HEK293 (cell line): ENCODE measurements around the gene CSF3R.

Source experiments
- CTCF ChIA-PET: fragments of 350-600 bp; formaldehyde crosslinking; extraction: SDS; loops from one replicate; lab custom pipeline; 2021; ENCODE audit warnings: antibody characterized with exemption; lab: Yijun Ruan, JAX
- POLR2A ChIA-PET: fragments of 300-600 bp; formaldehyde crosslinking; extraction: SDS; loops from one replicate; lab custom pipeline; 2020; ENCODE audit warnings: antibody characterized with exemption, inconsistent platforms; lab: Yijun Ruan, JAX
- H3K27ac ChIP-seq: fragments of 200-500 bp; sonication (Bioruptor generic); 2 replicates; pipeline ENCODE4 v1.5.1; 2014; ENCODE audit warnings: low read depth, low read length, control low read depth, inconsistent platforms; ENCODE audit errors: extremely low read depth
- H3K36me3 ChIP-seq, 2 experiments: fragments of 200-500 bp in 1 of 2; sonication (Bioruptor generic) in 1 of 2; 1 replicate in 1 of 2; 2 replicates in 1 of 2; pipeline ENCODE4 v1.5.1; 2014 to 2017; ENCODE audit warnings: inconsistent platforms in 2 of 2, low read length in 2 of 2; ENCODE audit not compliant: control insufficient read depth in 2 of 2, insufficient read depth in 1 of 2
- H3K4me1 ChIP-seq: fragments of 200-500 bp; sonication (Bioruptor generic); 2 replicates; pipeline ENCODE4 v1.5.1; 2014; ENCODE audit warnings: mild to moderate bottlenecking, low read length, inconsistent platforms; ENCODE audit not compliant: control insufficient read depth, insufficient read depth
- H3K4me3 ChIP-seq: 2 replicates; pipeline ENCODE4 v1.5.1; 2011; ENCODE audit warnings: low read depth, mild to moderate bottlenecking, control low read depth, low read length, moderate library complexity
- H3K9me3 ChIP-seq: fragments of 200-500 bp; sonication (Bioruptor generic); 2 replicates; pipeline ENCODE4 v1.5.1; 2014; ENCODE audit warnings: low read depth, low read length, inconsistent platforms; ENCODE audit not compliant: control insufficient read depth, insufficient read depth
- KLF16 ChIP-seq: fragments of 450-650 bp; formaldehyde crosslinking; IDR thresholded peaks from 2 replicates; pipeline ENCODE4 v1.5.1; 2017; ENCODE audit warnings: missing biosample characterization, missing genetic modification characterization
- KLF9 ChIP-seq: fragments of 450-650 bp; formaldehyde crosslinking; IDR thresholded peaks from 2 replicates; pipeline ENCODE4 v1.5.1; 2016; ENCODE audit warnings: missing biosample characterization, missing genetic modification characterization, low read depth
- SALL2 ChIP-seq: fragments of 450-650 bp; formaldehyde crosslinking; IDR thresholded peaks from 2 replicates; pipeline ENCODE4 v1.5.0; 2017; ENCODE audit warnings: missing biosample characterization, mild to moderate bottlenecking, missing genetic modification characterization, borderline replicate concordance
- ZBTB17 ChIP-seq: fragments of 450-650 bp; formaldehyde crosslinking; IDR thresholded peaks from 2 replicates; pipeline ENCODE4 v1.5.1; 2016; ENCODE audit warnings: missing biosample characterization, missing genetic modification characterization
- ZBTB7A ChIP-seq: fragments of 450-650 bp; formaldehyde crosslinking; IDR thresholded peaks from 2 replicates; pipeline ENCODE4 v1.5.1; 2016; ENCODE audit warnings: low read depth, missing biosample characterization, missing genetic modification characterization
- ZNF132 ChIP-seq: fragments of 450-650 bp; formaldehyde crosslinking; IDR thresholded peaks from 2 replicates; pipeline ENCODE4 v1.5.1; 2017; ENCODE audit warnings: missing biosample characterization, missing genetic modification characterization, borderline replicate concordance
- ZNF140 ChIP-seq: fragments of 450-650 bp; formaldehyde crosslinking; IDR thresholded peaks from 2 replicates; pipeline ENCODE4 v1.5.1; 2016; ENCODE audit warnings: missing biosample characterization, missing genetic modification characterization
- ZNF24 ChIP-seq: fragments of 450-650 bp; formaldehyde crosslinking; IDR thresholded peaks from 2 replicates; pipeline ENCODE4 v1.5.1; 2016; ENCODE audit warnings: missing biosample characterization, missing genetic modification characterization
- ZNF274 ChIP-seq, 2 experiments: fragments of 200-500 bp in 1 of 2; fragments of 450-650 bp in 1 of 2; sonication (Bioruptor generic) in 1 of 2; formaldehyde crosslinking in 1 of 2; IDR thresholded peaks; 2 replicates each; pipeline versions ENCODE4 v1.5.1 to v1.6.1; 2014 to 2016; ENCODE audit warnings: borderline replicate concordance in 1 of 2, inconsistent platforms in 1 of 2, low read length in 1 of 2, missing biosample characterization in 1 of 2, missing genetic modification characterization in 1 of 2
- ZNF449 ChIP-seq: fragments of 450-650 bp; formaldehyde crosslinking; IDR thresholded peaks from 2 replicates; pipeline ENCODE4 v1.5.1; 2017; ENCODE audit warnings: missing biosample characterization, mild to moderate bottlenecking, missing genetic modification characterization, moderate library complexity
- ZNF658 ChIP-seq: fragments of 450-650 bp; formaldehyde crosslinking; IDR thresholded peaks from 2 replicates; pipeline ENCODE4; 2016; ENCODE audit warnings: missing biosample characterization, missing genetic modification characterization
- ZNF785 ChIP-seq: fragments of 450-650 bp; formaldehyde crosslinking; IDR thresholded peaks from 2 replicates; pipeline ENCODE4 v1.5.1; 2016; ENCODE audit warnings: missing biosample characterization, missing genetic modification characterization
- ZNF830 ChIP-seq: fragments of 450-650 bp; IDR thresholded peaks from 2 replicates; pipeline ENCODE4 v1.5.0; 2018; ENCODE audit warnings: missing biosample characterization, missing genetic modification characterization, low read depth, mild to moderate bottlenecking, moderate library complexity
- TF ChIP-seq, protein P1 (sequence below): fragments of 450-650 bp; formaldehyde crosslinking; optimal IDR thresholded peaks from 2 replicates; pipeline ENCODE3; 2016; ENCODE audit warnings: missing biosample characterization, mild to moderate bottlenecking, missing genetic modification characterization
- TF ChIP-seq, protein P2 (sequence below): fragments of 450-650 bp; formaldehyde crosslinking; IDR thresholded peaks from 2 replicates; pipeline ENCODE4 v1.5.1; 2017; ENCODE audit warnings: missing biosample characterization, missing genetic modification characterization

Gene CSF3R

DNA sequence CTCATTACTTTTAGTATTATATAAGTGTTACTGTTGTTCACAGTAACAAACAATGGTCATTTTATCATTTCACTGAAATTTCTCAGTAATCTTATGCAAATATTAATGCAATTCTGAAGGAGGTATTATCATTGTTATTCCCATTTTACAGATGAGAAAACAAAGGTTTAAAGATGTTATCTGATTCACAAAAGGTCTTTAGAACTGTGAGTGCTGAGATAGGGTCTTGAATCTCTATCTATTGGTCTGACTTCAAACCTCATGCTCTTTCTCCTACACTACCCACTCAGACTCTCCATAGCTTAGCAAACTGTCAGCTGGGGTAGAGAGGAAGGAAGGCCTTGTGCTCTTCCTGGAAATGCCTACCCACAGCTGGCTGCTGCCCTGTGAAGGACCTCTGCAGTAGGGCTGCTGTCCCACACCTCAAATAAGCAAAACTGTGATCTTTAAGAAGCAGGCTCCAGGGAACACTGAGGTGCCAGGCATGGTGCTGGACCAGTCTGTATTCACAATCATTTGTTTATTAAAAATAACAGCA lies 26.3 kb downstream of the CSF3R start (continued):
- TF ChIP-seq, protein P1, sequence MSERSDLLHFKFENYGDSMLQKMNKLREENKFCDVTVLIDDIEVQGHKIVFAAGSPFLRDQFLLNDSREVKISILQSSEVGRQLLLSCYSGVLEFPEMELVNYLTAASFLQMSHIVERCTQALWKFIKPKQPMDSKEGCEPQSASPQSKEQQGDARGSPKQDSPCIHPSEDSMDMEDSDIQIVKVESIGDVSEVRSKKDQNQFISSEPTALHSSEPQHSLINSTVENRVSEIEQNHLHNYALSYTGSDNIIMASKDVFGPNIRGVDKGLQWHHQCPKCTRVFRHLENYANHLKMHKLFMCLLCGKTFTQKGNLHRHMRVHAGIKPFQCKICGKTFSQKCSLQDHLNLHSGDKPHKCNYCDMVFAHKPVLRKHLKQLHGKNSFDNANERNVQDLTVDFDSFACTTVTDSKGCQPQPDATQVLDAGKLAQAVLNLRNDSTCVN, result no peak
- TF ChIP-seq, protein P2, sequence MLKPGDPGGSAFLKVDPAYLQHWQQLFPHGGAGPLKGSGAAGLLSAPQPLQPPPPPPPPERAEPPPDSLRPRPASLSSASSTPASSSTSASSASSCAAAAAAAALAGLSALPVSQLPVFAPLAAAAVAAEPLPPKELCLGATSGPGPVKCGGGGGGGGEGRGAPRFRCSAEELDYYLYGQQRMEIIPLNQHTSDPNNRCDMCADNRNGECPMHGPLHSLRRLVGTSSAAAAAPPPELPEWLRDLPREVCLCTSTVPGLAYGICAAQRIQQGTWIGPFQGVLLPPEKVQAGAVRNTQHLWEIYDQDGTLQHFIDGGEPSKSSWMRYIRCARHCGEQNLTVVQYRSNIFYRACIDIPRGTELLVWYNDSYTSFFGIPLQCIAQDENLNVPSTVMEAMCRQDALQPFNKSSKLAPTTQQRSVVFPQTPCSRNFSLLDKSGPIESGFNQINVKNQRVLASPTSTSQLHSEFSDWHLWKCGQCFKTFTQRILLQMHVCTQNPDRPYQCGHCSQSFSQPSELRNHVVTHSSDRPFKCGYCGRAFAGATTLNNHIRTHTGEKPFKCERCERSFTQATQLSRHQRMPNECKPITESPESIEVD, result no peak
- TF ChIP-seq, all 188 proteins: peak for 0

GRCh38 chr1:36455386-36455785 lies 27.3 kb downstream of the CSF3R start:
- no peaks in the 10 kb centered on the region for H3K9me3 ChIP-seq
- no peaks in the 10 kb centered on the region for H3K4me1 ChIP-seq
- TF ChIP-seq ZNF140 (no peak), ZNF24 (tag by site-specific recombination) (no peak), ZBTB17 (tag by site-specific recombination) (no peak), KLF9 (tag by site-specific recombination) (no peak), ZNF785 (tag by site-specific recombination) (no peak), KLF16 (tag by site-specific recombination) (no peak), SALL2 (tag by site-specific recombination) (no peak), ZNF449 (tag by site-specific recombination) (no peak), ZNF830 (tag by site-specific recombination) (no peak), ZBTB7A (tag by site-specific recombination) (no peak), ZNF658 (tag by site-specific recombination) (no peak), ZNF132 (no peak), ZNF274 (IDR thresholded peaks at IDR 0.05; ENCODE audit: low read length) (no peak), ZNF274 (tag by site-specific recombination; IDR thresholded peaks at IDR 0.05; ENCODE audit: borderline replicate concordance) (no peak)
- TF ChIP-seq, protein P2, result no peak
- CTCF ChIA-PET, result interaction anchor here (0.6 kb wide), 1 partner anchor 322 kb away, joined by 3 read pairs; no protein-coding TSS in a partner anchor
- POLR2A ChIA-PET, result interaction anchor here (2.6 kb wide), 1 partner anchor 8 kb away, joined by 10 read pairs; the partner anchor contains the start of gene MRPS15
- H3K27ac ChIP-seq, result no peak overlapping the region
- H3K36me3 ChIP-seq, result peaks cover 5 to 70% of the 10 kb centered on the region in 2 experiments; a peak in 2 of 3 replicates
- no peak overlapping the region for H3K4me3 ChIP-seq
